GM18511 (cell line): Measurements from ENCODE around the gene NUCB2.

Experiments
- ATAC-seq: cut with Tn5 transposase; IDR thresholded peaks from one replicate; pipeline ENCODE4 v1.9.1; 2021; ENCODE audit warnings: mild to moderate bottlenecking, moderate library complexity; ENCODE audit not compliant: unreplicated experiment

The NUCB2 gene

DNA sequence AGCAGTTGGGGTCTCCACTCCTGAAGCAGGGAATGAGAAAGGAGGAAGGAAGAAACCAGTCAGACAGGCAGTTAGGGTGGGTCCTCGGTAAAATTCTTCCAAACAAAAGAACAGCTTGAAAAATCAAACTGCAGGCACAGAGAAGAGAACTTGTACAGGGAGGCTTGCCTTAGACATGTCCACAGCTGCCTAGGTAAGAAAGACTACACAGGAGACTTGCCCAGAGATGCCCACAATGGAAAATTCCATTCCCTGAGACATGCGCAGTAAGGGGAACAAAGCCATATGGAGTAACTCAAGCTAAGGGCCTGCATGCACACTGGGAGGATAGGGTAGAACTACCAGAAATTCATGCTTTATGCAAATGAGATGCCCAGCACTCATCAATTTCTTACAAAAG, 102.1 kb downstream of the NUCB2 start:
- ATAC-seq: no peak

DNA sequence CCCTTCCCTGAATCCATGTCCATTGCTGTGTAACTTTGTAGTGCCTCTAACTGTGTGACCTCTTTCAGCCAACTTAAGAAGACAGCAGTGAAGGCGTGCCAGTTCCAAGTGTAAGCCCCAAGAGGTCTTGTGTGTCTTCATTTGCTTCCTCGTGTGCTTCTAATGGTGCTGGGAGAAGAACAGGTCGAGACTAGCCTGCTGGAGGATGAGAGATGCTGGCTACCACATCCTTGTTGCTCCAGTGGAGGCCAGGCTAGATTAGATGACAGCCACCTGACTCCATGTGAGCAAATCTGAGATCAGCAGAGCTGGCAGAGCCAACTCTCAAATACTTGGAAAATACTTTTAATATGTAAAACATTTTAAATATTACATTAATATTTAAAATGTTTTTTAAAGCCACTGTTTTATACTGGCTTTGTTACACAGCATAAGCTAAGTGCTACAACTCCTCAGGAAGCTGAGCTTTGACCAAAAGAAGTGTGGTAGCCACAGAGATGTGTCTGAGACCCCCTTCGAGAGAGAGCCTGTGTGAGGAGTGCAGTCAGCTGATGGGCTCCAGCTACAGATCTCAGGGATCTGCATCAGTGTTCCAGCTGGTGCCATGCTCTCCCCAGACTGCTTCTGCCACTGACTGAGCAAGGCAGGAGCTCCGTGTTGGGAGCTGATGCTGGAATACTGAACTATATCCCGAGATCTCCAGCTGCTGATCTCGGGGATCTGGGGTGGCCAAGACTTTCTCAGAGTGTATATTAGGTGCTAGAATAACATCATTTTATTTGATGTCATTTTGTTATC, 103.0 kb downstream of the NUCB2 start:
- no peak for ATAC-seq

DNA sequence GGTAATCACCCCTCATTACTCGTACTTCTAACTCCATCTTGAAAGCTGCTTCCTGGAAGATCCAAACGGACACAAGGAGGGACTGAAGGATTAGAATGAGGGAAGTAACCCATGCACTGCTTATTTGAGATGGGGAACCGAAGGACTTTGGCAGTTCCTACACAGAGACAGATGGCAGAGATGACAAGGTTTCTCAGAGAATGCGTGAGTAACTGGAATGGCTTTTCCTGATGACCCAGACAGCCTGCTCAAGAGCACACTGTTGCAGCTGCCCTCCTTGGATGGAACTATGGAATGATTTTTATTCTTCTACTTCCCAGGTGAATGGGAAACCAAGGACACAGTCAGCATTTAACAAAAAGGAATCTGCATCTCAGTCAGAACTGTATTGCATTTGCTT, 104.6 kb downstream of the NUCB2 start:
- ATAC-seq: no peak
